OCI-LY3 (cell line): ENCODE measurements around the gene SMC3.
"Not testable (repeated sequence)": the region's sequence is repeated elsewhere in the genome, so short reads cannot be mapped to it uniquely, and the experiment has no call there.

ENCODE experiments used
- H2AFZ ChIP-seq: fragments of 200-600, 300-600 bp; shearing (Covaris generic); 2 replicates; pipeline ENCODE4 v1.6.0; 2014; ENCODE audit warnings: antibody characterized with exemption, low read depth, low read length
- H3K27ac ChIP-seq: fragments of 200-600, 300-600 bp; sonication (generic); 2 replicates; pipeline ENCODE4 v1.5.1; 2014; ENCODE audit warnings: mild to moderate bottlenecking, low read length, moderate library complexity, mixed read lengths
- H3K27me3 ChIP-seq: fragments of 200-600, 300-600 bp; sonication (generic); 2 replicates; pipeline ENCODE4 v1.6.1; 2014; ENCODE audit warnings: low read depth, low read length, mixed read lengths
- H3K36me3 ChIP-seq: fragments of 200-600, 300-600 bp; sonication (generic); replicated peaks from 2 replicates; pipeline ENCODE3; 2014; ENCODE audit warnings: low read depth, low read length, mixed read lengths
- H3K4me1 ChIP-seq: fragments of 300-600, 200-600 bp; sonication (generic); 2 replicates; pipeline ENCODE4 v1.6.1; 2014; ENCODE audit warnings: low read length, mixed read lengths
- H3K4me2 ChIP-seq: fragments of 200-600, 300-600 bp; sonication (generic); 2 replicates; pipeline ENCODE4 v1.6.1; 2014; ENCODE audit warnings: low read length, mixed read lengths
- H3K4me3 ChIP-seq: fragments of 300-600, 200-600 bp; sonication (generic); 2 replicates; pipeline ENCODE4 v1.5.1; 2014; ENCODE audit warnings: antibody characterized with exemption, mild to moderate bottlenecking, low read length, moderate library complexity
- H3K79me2 ChIP-seq: fragments of 300-600, 200-600 bp; shearing (Covaris generic); 2 replicates; pipeline ENCODE4 v1.6.1; 2014; ENCODE audit warnings: mild to moderate bottlenecking, low read length, mixed read lengths
- H3K9ac ChIP-seq: fragments of 300-600, 200-600 bp; shearing (Covaris generic); 2 replicates; pipeline ENCODE4 v1.6.0; 2014; ENCODE audit warnings: mild to moderate bottlenecking, low read length, moderate library complexity
- H3K9me3 ChIP-seq: fragments of 200-600, 300-600 bp; shearing (Covaris generic); 2 replicates; pipeline ENCODE4 v1.6.1; 2014; ENCODE audit warnings: low read length, mixed read lengths; ENCODE audit not compliant: insufficient read depth
- H4K20me1 ChIP-seq: fragments of 200-600, 300-600 bp; sonication (generic); 2 replicates; pipeline ENCODE4 v1.6.1; 2016; ENCODE audit warnings: low read length, mixed read lengths; ENCODE audit not compliant: insufficient read depth
- EZH2phosphoT487 ChIP-seq: fragments of 200-600 bp; shearing (Covaris generic); IDR thresholded peaks from 2 replicates; pipeline ENCODE4 v1.6.1; 2018; ENCODE audit warnings: antibody characterized with exemption, mixed run types, low read depth
- TF ChIP-seq, protein P1 (sequence below): fragments of 200-600, 300-600 bp; sonication (generic); IDR thresholded peaks from 2 replicates; pipeline ENCODE4 v1.5.1; 2014; ENCODE audit warnings: antibody characterized with exemption, low read length, low read depth

SMC3 gene

DNA sequence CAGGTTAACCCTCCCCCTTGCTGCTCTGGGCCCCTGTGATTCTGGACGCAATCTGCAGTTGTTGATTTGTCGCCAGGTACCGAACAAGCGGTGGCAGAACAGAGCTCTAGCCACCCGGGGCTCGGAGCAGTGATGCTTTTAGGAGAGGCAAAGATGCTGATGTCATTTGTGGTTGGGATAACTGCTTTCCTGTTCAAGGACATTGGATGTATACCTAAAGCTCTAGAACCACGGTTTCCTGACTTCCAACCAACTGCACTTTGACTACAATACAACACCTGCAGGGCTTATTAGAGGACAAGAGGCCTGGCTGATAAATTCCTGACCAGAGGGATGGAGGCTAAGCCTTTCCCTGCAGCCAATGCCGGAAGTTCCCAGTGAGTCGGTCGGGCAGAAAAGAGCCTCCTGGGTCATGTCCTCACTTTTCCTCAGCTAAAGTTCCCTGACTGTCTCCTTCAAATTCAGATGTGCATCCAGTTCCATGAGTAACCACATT, 70.1 kb downstream of the SMC3 start:
- Histone ChIP-seq H3K4me2 (no peak overlapping the region), H3K27ac (no peak overlapping the region), H3K9ac (no peak overlapping the region), H4K20me1 (no peaks in the 10 kb centered on the region), H3K4me3 (no peak overlapping the region), H2AFZ (no peak overlapping the region), H3K9me3 (no peaks in the 10 kb centered on the region), H3K27me3 (peaks cover 12% of the 10 kb centered on the region), H3K4me1 (no peaks in the 10 kb centered on the region), H3K79me2 (no peaks in the 10 kb centered on the region), H3K36me3 (no peaks in the 10 kb centered on the region)
- TF ChIP-seq, protein P1, sequence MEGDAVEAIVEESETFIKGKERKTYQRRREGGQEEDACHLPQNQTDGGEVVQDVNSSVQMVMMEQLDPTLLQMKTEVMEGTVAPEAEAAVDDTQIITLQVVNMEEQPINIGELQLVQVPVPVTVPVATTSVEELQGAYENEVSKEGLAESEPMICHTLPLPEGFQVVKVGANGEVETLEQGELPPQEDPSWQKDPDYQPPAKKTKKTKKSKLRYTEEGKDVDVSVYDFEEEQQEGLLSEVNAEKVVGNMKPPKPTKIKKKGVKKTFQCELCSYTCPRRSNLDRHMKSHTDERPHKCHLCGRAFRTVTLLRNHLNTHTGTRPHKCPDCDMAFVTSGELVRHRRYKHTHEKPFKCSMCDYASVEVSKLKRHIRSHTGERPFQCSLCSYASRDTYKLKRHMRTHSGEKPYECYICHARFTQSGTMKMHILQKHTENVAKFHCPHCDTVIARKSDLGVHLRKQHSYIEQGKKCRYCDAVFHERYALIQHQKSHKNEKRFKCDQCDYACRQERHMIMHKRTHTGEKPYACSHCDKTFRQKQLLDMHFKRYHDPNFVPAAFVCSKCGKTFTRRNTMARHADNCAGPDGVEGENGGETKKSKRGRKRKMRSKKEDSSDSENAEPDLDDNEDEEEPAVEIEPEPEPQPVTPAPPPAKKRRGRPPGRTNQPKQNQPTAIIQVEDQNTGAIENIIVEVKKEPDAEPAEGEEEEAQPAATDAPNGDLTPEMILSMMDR = no peak
- no peak for TF ChIP-seq EZH2phosphoT487

DNA sequence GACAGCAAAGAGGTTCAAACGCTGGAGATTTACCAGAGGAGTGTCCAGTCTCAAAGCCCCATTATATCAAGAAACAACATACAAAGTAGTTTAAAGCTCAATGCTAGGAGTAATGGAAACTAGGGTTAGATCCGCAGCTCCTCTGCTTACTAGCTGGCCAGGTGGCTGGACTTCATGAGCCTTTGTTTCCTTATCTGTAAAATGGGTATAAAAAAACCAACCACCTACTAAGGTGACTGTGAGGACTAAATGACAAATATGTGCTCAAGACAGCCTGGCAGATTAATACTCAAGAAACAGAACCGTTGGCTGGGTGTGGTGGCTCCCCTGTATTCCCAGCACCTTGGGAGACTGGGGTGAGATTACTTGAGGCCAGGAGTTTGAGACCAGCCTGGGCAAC, 70.8 kb downstream of the SMC3 start:
- Histone ChIP-seq H3K9ac (no peak overlapping the region), H3K4me1 (no peaks in the 10 kb centered on the region), H3K4me2 (no peak overlapping the region), H3K4me3 (no peak overlapping the region), H3K79me2 (no peaks in the 10 kb centered on the region), H3K9me3 (no peaks in the 10 kb centered on the region), H4K20me1 (no peaks in the 10 kb centered on the region), H3K27me3 (peaks cover 20% of the 10 kb centered on the region), H2AFZ (no peak overlapping the region), H3K27ac (no peak overlapping the region), H3K36me3 (no peaks in the 10 kb centered on the region)
- no peak for TF ChIP-seq EZH2phosphoT487
- TF ChIP-seq, protein P1 = no peak

DNA sequence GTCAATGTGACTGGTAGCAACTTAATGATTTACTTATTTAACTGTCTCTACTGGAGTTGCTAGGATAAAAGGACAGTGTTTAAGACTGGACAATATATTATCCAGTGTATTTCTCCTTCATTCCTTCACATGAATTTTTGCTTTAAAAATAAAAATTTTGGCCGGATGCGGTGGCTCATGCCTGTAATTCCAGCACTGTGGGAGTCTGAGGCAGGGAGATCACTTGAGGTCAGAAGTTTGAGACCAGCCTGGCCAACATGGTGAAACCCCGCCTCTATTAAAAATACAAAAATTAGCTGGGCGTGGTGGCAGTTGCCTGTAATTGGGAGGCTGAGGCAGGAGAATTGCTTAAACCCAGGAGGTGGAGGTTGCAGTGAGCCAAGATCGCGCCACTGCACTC, 71.6 kb downstream of the SMC3 start:
- H3K4me2 ChIP-seq, H4K20me1 ChIP-seq, H3K79me2 ChIP-seq, H3K4me3 ChIP-seq, H3K27ac ChIP-seq, H3K4me1 ChIP-seq, H3K36me3 ChIP-seq, H3K9me3 ChIP-seq, H3K9ac ChIP-seq, H2AFZ ChIP-seq: not testable (repeated sequence)
- H3K27me3 ChIP-seq = peaks cover 24% of the 10 kb centered on the region

DNA sequence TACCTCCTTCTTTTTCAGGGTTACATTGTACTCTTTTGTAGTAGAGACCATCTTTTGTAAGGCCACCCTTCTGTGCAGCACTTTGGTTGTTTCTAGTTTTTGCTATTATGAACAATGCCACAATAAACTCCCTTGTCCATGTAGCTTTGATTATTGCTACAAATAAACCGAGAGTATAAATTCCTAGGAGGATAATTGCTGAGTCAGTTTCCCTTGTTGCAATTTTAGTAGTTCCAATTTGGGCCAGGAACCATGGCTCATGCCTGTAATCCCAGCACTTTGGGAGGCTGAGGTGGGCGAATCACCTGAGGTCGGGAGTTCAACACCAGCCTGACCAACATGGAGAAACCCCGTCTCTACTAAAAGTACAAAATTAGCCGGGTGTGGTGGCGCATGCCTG, 72.4 kb downstream of the SMC3 start:
- H4K20me1 ChIP-seq, H3K27ac ChIP-seq, H3K9me3 ChIP-seq, H3K9ac ChIP-seq, H3K79me2 ChIP-seq, H3K4me2 ChIP-seq, H3K4me1 ChIP-seq, H2AFZ ChIP-seq, H3K4me3 ChIP-seq, H3K36me3 ChIP-seq: not testable (repeated sequence)
- peaks cover 28% of the 10 kb centered on the region for H3K27me3 ChIP-seq

DNA sequence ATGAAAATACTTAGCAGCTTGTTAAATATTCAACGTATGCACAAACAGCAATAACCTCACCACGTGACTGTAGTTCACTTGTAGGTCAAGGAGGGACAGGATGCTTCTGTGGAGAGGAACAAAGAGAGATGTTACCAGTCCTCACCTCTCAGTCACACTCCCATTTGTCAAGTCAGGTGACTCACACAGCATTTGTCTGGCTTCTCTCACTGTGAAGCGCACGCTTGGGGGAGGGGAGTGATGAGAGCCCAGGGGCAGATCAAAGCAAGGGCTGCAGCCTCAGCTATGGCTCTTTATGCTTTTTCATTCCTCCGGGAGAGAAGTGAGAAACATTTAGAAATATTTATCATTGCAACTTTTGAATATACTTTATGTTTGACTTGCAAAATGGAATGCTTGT, 73.8 kb downstream of the SMC3 start:
- Histone ChIP-seq H3K9me3 (no peaks in the 10 kb centered on the region), H3K27ac (no peak overlapping the region), H3K79me2 (no peaks in the 10 kb centered on the region), H3K36me3 (no peaks in the 10 kb centered on the region), H3K4me3 (no peak overlapping the region), H3K4me2 (no peak overlapping the region), H4K20me1 (no peaks in the 10 kb centered on the region), H3K27me3 (peaks cover 32% of the 10 kb centered on the region), H3K4me1 (no peaks in the 10 kb centered on the region), H3K9ac (no peak overlapping the region), H2AFZ (no peak overlapping the region)
- TF ChIP-seq, protein P1 = no peak
- no peak for TF ChIP-seq EZH2phosphoT487
